ENCODE data around the gene CMKLR1.

- TF ChIP-seq, protein P1, sequence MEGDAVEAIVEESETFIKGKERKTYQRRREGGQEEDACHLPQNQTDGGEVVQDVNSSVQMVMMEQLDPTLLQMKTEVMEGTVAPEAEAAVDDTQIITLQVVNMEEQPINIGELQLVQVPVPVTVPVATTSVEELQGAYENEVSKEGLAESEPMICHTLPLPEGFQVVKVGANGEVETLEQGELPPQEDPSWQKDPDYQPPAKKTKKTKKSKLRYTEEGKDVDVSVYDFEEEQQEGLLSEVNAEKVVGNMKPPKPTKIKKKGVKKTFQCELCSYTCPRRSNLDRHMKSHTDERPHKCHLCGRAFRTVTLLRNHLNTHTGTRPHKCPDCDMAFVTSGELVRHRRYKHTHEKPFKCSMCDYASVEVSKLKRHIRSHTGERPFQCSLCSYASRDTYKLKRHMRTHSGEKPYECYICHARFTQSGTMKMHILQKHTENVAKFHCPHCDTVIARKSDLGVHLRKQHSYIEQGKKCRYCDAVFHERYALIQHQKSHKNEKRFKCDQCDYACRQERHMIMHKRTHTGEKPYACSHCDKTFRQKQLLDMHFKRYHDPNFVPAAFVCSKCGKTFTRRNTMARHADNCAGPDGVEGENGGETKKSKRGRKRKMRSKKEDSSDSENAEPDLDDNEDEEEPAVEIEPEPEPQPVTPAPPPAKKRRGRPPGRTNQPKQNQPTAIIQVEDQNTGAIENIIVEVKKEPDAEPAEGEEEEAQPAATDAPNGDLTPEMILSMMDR (IDR thresholded peaks at IDR 0.05) = no peak
- TF ChIP-seq POLR2A (IDR thresholded peaks at IDR 0.05) = no peak
These were observed 66.9 kb downstream of the CMKLR1 start for GRCh38 chr12:108271951-108272872.

All from lower leg skin (tissue), 3 donors.